GM18499 (cell line): Measurements from ENCODE around the gene ENDOG.
"Not testable (repeated sequence)": the region's sequence is repeated elsewhere in the genome, so short reads cannot be mapped to it uniquely, and the experiment has no call there.

Source experiments
- ATAC-seq: cut with Tn5 transposase; IDR thresholded peaks from one replicate; pipeline ENCODE4 v1.9.1; 2021; ENCODE audit warnings: moderate number of reproducible peaks; ENCODE audit not compliant: insufficient read depth, unreplicated experiment

The ENDOG gene

DNA sequence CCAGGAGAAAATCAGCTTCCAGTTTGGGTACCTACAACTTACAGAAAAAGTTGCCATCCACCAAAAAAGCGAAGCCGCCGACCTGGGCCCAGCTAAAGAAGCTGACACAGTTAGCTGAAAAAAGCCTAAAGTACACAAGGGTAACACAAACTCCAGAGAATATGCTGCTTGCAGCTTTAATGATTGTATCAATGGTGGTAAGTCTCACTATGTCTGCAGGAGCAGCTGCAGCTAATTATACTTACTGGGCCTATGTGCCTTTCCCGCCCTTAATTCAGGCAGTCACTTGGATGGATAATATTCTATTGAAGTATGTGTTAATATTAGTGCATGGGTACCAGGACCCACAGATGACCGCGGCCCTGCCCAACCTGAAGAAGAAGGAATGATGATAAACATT lies 36.2 kb downstream of the ENDOG start:
- not testable (repeated sequence) for ATAC-seq

DNA sequence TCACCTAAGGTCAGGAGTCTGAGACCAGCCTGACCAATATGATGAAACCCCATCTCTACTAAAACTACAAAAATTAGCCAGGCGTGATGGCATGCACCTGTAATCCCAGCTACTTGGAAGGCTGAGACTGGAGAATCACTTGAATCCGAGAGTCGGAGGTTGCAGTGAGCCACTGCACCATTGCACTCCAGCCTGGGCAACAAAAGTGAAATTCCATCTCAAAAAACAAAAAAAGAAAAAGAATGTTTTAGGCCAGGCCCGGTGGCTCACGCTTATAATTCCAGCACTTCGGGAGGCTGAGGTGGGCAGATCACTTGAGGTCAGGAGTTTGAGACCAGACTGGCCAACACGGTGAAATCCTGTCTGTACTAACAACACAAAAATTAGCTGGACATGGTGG lies 40.2 kb downstream of the ENDOG start:
- ATAC-seq = not testable (repeated sequence)

DNA sequence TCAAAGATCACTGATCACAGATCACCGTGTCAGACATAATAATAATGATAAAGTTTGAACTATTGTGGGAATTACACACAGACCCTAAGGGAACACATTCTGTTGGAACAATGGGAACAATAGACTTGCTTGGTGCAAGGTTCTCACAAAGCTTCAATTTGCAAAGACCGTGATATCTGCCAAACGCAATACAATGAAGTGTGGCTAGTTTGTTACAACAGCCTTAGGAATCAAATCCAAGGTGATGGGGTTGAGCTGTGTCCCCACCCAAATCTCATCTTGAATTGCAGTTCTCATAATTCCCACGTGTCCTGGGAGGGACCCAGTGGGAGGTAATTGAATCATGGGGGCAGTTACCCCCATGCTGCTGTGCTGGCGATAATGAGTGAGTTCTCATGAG lies 42.6 kb downstream of the ENDOG start:
- no peak for ATAC-seq

DNA sequence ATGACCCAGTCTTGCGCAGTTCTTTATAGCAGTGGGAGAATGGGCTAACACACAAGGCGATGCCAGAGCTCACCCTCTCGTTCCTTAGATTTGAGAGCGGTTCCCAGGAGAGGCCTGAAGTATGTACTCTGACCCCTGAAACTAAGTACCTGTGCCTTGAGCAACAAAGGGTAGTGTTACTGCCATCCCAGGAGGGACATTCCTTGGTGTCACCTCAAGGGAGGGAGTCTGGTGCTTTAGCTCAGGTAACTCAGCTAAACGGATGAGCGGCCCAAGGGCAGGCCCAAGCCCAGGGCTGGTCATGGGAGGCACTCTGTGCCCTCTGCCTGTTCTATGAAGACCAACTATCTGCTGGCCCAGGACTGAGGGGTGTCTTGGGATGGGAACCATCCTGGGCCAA lies 43.2 kb downstream of the ENDOG start:
- ATAC-seq = no peak

DNA sequence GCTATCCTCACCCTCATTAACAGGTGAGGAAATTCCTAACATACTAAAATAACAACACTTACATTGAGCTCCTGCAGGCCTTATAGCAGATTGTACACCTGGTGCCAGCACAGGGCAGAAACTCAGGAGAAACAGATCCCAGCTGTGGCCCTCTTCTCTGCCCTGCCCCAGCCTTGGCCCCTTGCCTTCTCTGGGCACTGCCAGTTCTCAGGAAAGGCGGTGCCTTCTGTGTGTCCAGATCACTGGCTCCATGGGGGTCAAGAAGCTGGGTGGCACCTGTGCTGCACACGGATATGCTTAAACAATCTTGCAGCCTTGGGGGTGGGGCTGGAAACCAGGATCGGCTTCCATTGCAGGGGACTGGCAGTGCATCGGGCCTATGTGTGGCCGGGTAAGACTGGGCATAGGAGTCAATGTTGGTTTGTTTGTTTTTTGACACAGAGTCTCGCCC lies 44.1 kb downstream of the ENDOG start:
- ATAC-seq = no peak

DNA sequence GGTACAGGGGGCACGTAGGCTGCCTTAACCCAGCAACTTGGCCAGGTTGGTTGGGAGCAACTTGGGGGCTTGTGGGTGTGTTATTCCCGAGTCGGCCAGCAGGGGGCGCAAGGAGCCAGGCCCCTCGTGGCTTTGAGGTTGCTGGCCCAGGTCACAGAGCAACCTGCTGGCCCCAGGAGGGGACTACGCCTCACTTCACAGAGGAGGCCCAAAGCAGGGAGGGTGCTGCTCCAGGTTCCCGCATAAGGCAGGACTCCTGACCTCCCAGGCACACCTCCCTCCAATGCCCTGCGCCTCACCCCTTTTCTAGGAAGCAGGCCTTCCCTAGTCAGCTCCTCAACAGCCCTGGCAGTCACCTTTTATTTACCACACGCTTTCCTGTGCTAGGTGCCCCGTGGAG lies 45.3 kb downstream of the ENDOG start:
- no peak for ATAC-seq

DNA sequence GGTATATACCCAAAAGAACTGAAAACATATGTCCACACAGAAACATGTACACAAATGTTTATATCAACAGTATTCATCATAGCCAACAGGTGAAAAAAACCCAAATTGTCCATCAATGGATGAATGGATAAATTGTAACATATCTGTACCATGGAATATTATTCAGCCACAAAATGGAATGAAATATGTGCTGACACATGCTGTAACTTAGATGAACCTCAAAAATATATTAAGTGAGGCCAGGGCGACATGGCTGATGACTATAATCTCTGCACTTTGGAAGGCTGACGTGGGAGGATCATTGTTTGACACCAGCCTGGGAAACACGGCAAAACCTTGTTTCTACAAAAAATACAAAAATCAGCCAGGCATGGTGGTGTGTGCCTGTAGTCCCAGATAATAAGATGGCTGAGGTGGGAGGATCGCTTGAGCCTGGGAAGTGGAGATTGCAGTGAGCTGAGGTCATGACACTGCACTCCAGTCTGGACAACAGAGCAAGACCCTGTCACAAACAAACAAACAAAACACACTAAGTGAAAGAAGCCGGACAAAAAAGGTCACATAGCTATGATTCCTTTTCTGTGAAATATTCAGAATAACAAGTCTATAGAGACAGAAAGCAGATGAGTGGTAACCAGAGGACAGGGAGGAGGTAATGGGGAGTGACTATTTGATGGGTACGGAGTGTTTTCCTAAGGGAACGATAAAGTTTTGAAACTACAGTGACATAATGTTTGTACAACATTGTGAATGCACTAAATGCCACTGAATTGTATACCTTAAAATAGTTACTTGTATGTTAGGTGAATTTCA lies 52.0 kb downstream of the ENDOG start:
- ATAC-seq = no peak

DNA sequence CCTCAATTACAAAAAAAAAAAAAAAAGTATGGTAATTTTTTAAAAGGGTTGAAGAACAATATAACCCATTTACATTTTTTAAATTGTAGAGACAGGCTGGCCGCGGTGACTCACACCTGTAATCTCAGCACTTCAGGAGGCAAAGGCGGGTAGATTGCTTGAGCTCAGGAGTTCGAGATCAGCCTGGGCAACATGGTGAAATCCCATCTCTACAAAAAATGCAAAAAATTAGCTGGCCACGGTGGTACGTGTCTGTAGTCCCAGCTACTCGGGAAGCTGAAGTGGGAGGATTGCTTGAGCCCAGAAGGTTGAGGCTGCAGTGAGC lies 52.6 kb downstream of the ENDOG start:
- ATAC-seq = not testable (repeated sequence)
